GM19324 (cell line): Measurements from ENCODE around the gene LRRN1.
"Not testable (repeated sequence)": the region's sequence is repeated elsewhere in the genome, so short reads cannot be mapped to it uniquely, and the experiment has no call there.

ENCODE experiments used
- ATAC-seq: cut with Tn5 transposase; IDR thresholded peaks from one replicate; pipeline ENCODE4 v1.9.1; 2021; ENCODE audit warnings: mild to moderate bottlenecking, moderate library complexity; ENCODE audit not compliant: unreplicated experiment, low FRiP score

The LRRN1 gene

DNA sequence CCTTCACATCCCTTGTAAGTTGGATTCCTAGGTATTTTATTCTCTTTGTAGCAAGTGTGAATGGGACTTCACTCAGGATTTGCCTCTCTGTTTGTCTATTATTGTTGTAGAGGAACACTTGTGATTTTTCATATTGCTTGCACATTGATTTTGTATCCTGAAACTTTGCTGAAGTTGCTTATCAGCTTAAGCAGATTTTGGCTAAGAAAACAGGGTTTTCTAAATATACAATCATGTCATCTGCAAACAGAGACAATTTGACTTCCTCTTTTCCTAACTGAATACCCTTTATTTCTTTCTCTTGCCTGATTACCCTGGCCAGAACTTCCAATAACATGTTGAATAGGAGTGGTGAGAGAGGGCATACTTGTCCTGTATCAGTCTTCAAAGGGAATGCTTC lies 88.1 kb downstream of the LRRN1 start:
- not testable (repeated sequence) for ATAC-seq

- ATAC-seq, result no peak
These were observed 94.4 kb downstream of the LRRN1 start for GRCh38 chr3:3893590-3893989.
